HAP-1 (cell line): ENCODE measurements around the gene TSPAN2.

ENCODE experiments used
- DNase-seq, 2 experiments: peaks; one replicate each; pipeline ENCODE4 v3.0.0-alpha.2; 2016 to 2020; ENCODE audit warnings: low spot score in 2 of 2
- H3K27me3 ChIP-seq: fragments of 250-450 bp; sonication (Bioruptor Pico); 2 replicates; pipeline ENCODE4 v1.5.1; 2020; ENCODE audit warnings: low read depth, mild to moderate bottlenecking, moderate library complexity
- H3K36me3 ChIP-seq: fragments of 250-450 bp; sonication (Bioruptor Pico); replicated peaks from 2 replicates; pipeline ENCODE4 v1.5.1; 2020; ENCODE audit warnings: mild to moderate bottlenecking
- H3K4me1 ChIP-seq: fragments of 250-450 bp; sonication (Bioruptor Pico); 2 replicates; pipeline ENCODE4 v1.5.1; 2020; ENCODE audit warnings: mild to moderate bottlenecking
- H3K4me3 ChIP-seq: fragments of 250-450 bp; sonication (Bioruptor Pico); 2 replicates; pipeline ENCODE4 v1.5.1; 2020; ENCODE audit warnings: mild to moderate bottlenecking, moderate library complexity
- H3K9me3 ChIP-seq: fragments of 250-450 bp; sonication (Bioruptor Pico); 2 replicates; pipeline ENCODE4 v1.5.1; 2020; ENCODE audit warnings: mild to moderate bottlenecking, moderate library complexity
- in situ Hi-C: fragments of 300-500 bp; cut with MboI; formaldehyde crosslinking; loops from 3 replicates; pipeline ENCODE4 v1.14.3; 2020; ENCODE audit warnings: low sequenced_read_pairs, inconsistent platforms, mixed read lengths

Gene TSPAN2

DNA sequence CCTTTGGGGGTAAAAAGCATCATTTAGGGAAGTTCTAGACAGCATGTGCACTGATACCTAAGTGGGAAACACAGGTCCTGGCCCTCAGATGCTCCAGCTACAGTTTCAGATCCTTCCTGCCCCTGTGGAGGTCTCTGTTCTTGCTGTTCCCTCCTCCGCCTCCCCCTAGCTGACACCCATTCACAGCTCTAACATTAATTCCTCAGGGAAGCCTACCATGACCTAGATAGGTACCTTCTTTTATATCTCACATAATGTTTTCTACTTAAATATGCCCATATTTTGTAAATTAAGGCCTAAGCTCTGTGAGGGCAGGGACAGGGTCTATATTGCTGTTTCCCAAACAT is 11.3 kb downstream of the TSPAN2 start:
- in situ Hi-C loops = no loop called here
- H3K4me3 ChIP-seq = no peak overlapping the region
- DNase-seq = no peak
- no peaks in the 10 kb centered on the region for H3K9me3 ChIP-seq
- no peaks in the 10 kb centered on the region for H3K4me1 ChIP-seq
- H3K27me3 ChIP-seq = no peaks in the 10 kb centered on the region
- H3K36me3 ChIP-seq = no peaks in the 10 kb centered on the region

- in situ Hi-C loops = no loop called here
- Histone ChIP-seq H3K9me3 (no peaks in the 10 kb centered on the region), H3K27me3 (no peaks in the 10 kb centered on the region), H3K4me3 (no peak overlapping the region), H3K4me1 (no peaks in the 10 kb centered on the region), H3K36me3 (no peaks in the 10 kb centered on the region)
- no peak for DNase-seq
Observed at GRCh38 chr1:115077286-115077983, 11.9 kb downstream of the TSPAN2 start.

DNA sequence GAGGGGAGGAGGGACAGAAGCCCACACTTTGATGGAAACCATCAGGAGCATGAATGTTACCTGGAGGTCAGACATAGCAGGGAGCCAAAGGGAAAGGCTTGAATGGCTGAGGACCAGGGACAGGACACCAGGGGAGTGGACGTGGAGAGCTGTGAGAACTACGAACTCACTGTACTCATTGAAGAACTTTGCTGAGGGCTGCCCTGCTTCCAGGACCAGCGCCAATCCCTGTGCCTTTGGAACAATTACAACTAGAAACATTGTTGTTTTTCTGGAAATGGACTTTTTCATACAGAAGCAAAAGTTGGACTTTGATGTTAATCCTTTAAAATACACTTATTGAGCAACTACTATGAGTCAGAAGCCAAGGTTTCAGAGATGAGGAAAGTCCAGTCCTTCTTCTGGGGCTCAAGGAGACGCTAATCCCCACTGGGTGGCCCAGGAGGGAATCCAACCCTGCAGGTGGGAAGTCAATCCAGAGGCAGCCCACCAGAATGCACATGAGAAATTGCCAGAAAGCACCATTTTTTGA is 12.9 kb downstream of the TSPAN2 start:
- Histone ChIP-seq H3K4me1 (no peaks in the 10 kb centered on the region), H3K27me3 (no peaks in the 10 kb centered on the region), H3K36me3 (no peaks in the 10 kb centered on the region), H3K9me3 (no peaks in the 10 kb centered on the region), H3K4me3 (no peak overlapping the region)
- DNase-seq = no peak
- in situ Hi-C loops = no loop called here

- Histone ChIP-seq H3K9me3 (no peaks in the 10 kb centered on the region), H3K27me3 (no peaks in the 10 kb centered on the region), H3K4me3 (no peak overlapping the region), H3K36me3 (no peaks in the 10 kb centered on the region), H3K4me1 (peaks cover 9% of the 10 kb centered on the region)
- DNase-seq = no peak
- in situ Hi-C loops = no loop called here
Observed at GRCh38 chr1:115074839-115075534, 14.3 kb downstream of the TSPAN2 start.

DNA sequence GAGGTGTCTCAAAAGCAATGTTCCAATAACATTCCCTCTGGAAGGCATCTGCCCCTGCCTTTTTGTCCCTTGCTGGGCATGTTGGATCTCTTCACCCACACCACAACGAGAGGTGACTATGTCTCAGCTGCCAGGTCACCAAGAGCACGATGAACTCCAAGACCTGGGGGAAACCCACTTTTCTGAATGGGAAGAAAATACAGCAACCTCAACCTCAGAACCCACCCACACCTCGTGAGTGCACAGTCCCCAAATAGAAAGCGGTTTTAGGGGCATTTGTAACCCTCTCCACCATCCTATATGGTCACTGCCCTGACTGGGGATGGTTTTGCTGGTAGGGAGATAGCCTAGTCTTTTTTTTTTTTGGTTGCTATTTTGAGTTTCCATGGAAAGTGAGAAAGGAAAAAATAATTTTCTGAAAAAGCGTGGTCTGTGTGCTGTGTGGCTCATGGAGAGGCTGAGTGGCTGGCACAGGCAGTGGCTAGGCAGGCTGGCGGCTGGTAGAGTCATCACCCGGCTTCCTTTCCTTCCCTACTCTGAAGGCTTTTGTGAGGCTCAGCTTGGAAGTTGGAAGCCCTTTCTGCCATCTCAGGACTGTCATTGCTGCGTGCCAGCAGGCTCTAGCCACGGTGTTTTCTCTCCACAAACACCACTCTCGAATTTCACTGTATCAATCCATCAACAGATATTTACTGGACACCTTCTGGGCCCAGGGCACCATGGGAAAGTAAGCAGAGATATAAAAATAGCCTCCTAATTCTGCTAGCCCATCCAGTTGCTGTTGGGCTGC is 15.8 kb downstream of the TSPAN2 start:
- H3K9me3 ChIP-seq = no peaks in the 10 kb centered on the region
- in situ Hi-C loops = no loop called here
- no peak for DNase-seq

DNA sequence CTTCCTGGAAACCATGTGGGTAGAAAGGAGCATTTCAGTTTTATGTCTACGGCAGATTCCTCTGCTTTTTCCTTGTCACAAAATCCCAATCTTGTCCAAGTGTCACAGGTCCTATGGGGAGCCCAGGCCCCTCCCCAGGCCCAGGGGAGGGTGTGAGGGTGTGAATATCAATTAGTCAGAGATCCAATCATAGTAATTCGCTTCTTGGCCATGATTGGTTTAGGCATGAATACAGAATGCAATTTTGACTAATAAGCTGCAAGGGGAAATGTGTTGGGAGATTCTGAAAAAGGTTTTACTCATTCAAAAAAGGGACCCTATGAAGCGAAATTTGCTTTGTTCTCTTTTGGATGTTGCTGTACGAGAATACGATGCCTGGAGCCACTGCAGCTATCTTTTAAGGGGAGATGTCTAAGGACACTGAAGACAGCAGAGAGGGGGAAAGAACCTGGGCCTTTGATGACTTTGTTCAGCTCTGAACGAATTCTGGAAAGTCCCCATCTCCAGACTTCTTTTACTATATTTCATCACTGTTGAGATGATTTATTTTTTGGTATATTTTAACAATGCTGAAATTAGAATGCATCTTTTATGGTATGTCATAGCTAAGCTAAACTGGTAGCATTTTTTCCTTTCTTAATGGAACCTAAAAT is 18.2 kb downstream of the TSPAN2 start:
- in situ Hi-C loops = no loop called here
- no peaks in the 10 kb centered on the region for H3K9me3 ChIP-seq
- no peak for DNase-seq
- no peak overlapping the region for H3K4me3 ChIP-seq
- H3K36me3 ChIP-seq = no peaks in the 10 kb centered on the region
- no peaks in the 10 kb centered on the region for H3K27me3 ChIP-seq
- H3K4me1 ChIP-seq = peaks cover 9% of the 10 kb centered on the region

More for the DNA sequence above, 15.8 kb downstream of the TSPAN2 start:
- peaks cover 9% of the 10 kb centered on the region for H3K4me1 ChIP-seq
- no peaks in the 10 kb centered on the region for H3K27me3 ChIP-seq
- no peak overlapping the region for H3K4me3 ChIP-seq
- H3K36me3 ChIP-seq = no peaks in the 10 kb centered on the region

DNA sequence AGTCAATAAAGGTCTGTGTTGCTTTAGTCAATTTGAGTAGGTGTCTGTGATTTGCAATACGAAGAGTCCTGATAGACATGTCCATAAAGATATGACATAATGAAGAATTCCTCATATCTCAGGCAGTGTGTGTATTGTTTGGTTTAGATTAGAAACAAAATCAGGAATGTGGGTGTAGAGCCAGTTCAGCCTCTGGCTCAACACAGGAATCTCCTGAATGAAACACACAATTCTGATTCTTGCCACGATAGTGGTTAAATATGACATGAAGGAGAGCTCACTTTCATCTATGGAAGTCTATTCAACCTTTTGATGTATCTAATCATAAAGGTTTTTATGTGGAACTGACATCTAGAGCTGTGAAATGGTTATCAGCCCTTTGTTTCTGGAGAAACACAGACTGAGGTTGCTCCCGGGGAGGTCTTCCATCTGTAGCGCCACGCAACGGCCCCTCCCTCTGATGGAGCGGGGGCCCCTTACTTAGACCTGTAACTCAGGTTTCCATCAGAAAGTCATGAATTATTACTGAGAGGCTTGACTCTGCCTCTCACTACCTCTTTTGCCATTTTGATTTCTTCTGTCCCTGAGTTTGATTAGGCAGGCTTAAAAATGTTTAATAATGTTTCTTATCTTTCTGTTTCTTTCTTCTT is 19.5 kb downstream of the TSPAN2 start:
- Histone ChIP-seq H3K9me3 (no peaks in the 10 kb centered on the region), H3K4me1 (peaks cover 9% of the 10 kb centered on the region), H3K27me3 (no peaks in the 10 kb centered on the region), H3K4me3 (no peak overlapping the region), H3K36me3 (no peaks in the 10 kb centered on the region)
- in situ Hi-C loops = no loop called here
- no peak for DNase-seq

DNA sequence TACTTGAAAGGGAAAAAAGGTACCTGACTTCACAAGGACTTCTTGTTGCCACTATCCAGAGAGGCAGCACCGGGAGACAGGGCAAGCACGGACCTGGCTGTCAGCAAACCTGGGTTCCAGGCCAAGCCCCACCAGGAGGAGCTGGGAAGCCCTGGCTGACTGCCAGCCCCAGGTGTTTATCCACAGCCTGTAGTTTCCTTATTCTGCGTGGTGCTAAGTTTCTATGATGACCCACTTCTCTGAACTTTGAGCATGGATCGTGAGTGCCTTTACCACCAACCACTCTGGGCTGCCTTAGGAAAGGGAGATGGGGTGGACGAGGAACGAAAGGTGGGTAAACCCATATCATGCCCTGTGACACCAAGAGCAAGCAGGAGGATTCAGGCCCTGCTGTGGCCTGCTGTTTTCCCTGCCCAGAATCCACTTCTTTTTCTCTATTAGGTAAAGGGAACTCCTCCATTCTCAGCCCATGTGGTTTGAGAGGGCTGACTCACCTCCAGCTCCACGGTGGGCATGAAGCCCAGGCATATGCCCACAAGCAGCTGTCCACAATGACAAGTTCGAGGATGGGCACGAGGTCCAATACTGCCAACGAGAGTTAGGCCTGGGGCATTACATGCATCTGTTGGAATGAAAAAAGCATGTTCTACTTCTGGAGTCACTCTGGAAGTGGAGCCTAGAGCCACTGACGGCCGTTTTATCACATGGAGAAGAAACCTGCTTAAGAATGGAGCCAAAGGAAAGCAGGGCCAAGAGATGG is 20.3 kb downstream of the TSPAN2 start:
- in situ Hi-C loops = no loop called here
- no peak for DNase-seq

DNA sequence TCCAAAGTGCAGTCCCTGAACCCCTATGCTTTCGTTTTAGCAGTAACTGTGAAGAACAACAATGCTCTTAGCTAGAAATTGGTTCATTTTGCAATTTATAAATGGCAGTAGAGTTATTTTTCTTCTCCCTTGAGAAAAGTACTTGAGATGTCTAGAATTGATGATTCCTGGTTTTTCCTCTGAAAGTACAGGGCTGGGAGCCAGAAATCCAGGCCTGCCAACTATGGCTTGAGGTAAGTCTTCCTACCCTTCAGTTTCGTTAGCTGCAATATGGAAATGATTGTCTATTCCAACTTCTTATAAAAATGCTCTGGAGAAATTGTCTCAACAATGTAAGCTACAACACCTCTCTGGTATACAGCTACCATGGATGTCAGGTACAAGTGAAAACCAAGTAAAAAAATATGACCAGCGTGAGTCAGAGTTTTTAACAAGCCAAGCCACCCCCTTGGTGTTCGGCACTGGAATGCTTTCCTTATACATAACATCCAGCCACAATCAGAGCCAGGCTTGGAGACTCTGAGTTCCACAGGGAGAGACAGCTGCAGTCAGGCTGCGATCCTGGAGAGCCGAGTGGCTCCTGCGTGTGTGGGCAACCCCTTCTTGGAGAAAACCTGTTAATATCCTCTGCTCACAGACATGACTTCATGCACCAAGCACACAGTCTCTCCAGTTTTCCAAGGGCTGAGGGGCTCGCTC is 22.0 kb downstream of the TSPAN2 start:
- Histone ChIP-seq H3K4me1 (peaks cover 9% of the 10 kb centered on the region), H3K4me3 (no peak overlapping the region), H3K9me3 (no peaks in the 10 kb centered on the region), H3K27me3 (no peaks in the 10 kb centered on the region), H3K36me3 (no peaks in the 10 kb centered on the region)
- in situ Hi-C loops = no loop called here
- DNase-seq = no peak

More for the DNA sequence above, 20.3 kb downstream of the TSPAN2 start:
- H3K4me3 ChIP-seq = no peak overlapping the region
- no peaks in the 10 kb centered on the region for H3K9me3 ChIP-seq
- no peaks in the 10 kb centered on the region for H3K36me3 ChIP-seq
- H3K4me1 ChIP-seq = peaks cover 9% of the 10 kb centered on the region
- no peaks in the 10 kb centered on the region for H3K27me3 ChIP-seq

DNA sequence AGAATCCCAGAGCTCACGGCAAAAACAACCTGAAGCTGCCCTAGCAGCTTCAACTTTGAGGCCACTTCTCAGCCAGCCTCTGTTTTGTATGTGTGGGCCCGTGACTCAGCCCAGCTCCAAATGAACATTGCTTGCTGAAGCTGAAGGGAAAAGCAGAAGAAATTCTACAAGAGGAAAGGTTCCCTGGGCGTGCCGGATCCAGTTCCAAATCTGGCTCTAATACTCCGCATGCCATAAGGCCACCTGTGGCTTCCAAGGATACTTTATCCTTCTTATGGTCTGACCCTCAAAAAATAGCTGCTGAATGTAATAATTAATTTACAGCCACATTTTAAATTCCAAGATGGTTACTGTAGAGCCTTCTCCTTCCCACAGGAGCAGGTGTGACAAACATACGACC is 24.3 kb downstream of the TSPAN2 start:
- H3K36me3 ChIP-seq = no peaks in the 10 kb centered on the region
- no peaks in the 10 kb centered on the region for H3K27me3 ChIP-seq
- in situ Hi-C loops = no loop called here
- no peak for DNase-seq
- H3K9me3 ChIP-seq = no peaks in the 10 kb centered on the region
- H3K4me1 ChIP-seq = no peaks in the 10 kb centered on the region
- H3K4me3 ChIP-seq = no peak overlapping the region

GRCh38 chr1:115064461-115064860 is 24.8 kb downstream of the TSPAN2 start:
- no peaks in the 10 kb centered on the region for H3K36me3 ChIP-seq
- in situ Hi-C loops = no loop called here
- no peaks in the 10 kb centered on the region for H3K27me3 ChIP-seq
- H3K4me1 ChIP-seq = no peaks in the 10 kb centered on the region
- H3K4me3 ChIP-seq = no peak overlapping the region
- no peak for DNase-seq
- H3K9me3 ChIP-seq = no peaks in the 10 kb centered on the region

GRCh38 chr1:115063228-115063901 is 25.9 kb downstream of the TSPAN2 start:
- in situ Hi-C loops = no loop called here
- Histone ChIP-seq H3K4me1 (no peaks in the 10 kb centered on the region), H3K4me3 (no peak overlapping the region), H3K36me3 (no peaks in the 10 kb centered on the region), H3K9me3 (no peaks in the 10 kb centered on the region), H3K27me3 (no peaks in the 10 kb centered on the region)
- no peak for DNase-seq
